ENCODE measurements around the gene NOP14.

- TF ChIP-seq CTCF (IDR thresholded peaks at IDR 0.05) (no peak), POLR2A (IDR thresholded peaks at IDR 0.05) (no peak), POLR2AphosphoS5 (IDR thresholded peaks at IDR 0.05) (no peak)
These were observed 5.2 kb upstream of the NOP14 start for GRCh38 chr4:2968381-2968780.
